22Rv1 (cell line): ENCODE results near the gene CENPP.
"Not testable (repeated sequence)": the region's sequence is repeated elsewhere in the genome, so short reads cannot be mapped to it uniquely, and the experiment has no call there.

Source experiments
- H3K27ac ChIP-seq: fragments of 450-650 bp; 2 replicates; pipeline ENCODE4 v1.5.1; 2017
- ZFX ChIP-seq: fragments of 450-650 bp; IDR thresholded peaks from 2 replicates; pipeline ENCODE4 v1.6.1; 2017; ENCODE audit warnings: antibody characterized with exemption, borderline replicate concordance
- TF ChIP-seq, protein P1 (sequence below): fragments of 450-650 bp; IDR thresholded peaks from 2 replicates; pipeline ENCODE4 v1.5.1; 2017; ENCODE audit warnings: mild to moderate bottlenecking

Gene CENPP

DNA sequence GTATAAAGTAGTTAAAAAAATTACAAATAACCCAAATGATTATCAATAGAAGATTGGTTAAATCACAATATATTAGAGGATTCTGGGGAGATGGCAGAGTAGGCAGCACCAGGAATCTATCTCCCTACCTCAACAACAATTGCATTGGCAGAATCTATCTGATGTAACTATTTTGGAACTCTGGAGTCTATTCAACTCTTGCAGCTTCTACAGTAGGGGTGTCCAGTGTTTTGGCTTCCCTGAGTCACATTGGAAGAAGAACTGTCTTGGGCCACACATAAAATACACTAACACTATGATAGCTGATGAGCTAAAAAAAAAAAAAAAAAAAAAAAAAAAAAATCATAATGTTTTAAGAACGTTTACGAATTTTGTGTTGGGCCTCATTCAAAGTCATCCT lies 239.2 kb downstream of the CENPP start:
- H3K27ac ChIP-seq = no peak overlapping the region
- TF ChIP-seq, protein P1, sequence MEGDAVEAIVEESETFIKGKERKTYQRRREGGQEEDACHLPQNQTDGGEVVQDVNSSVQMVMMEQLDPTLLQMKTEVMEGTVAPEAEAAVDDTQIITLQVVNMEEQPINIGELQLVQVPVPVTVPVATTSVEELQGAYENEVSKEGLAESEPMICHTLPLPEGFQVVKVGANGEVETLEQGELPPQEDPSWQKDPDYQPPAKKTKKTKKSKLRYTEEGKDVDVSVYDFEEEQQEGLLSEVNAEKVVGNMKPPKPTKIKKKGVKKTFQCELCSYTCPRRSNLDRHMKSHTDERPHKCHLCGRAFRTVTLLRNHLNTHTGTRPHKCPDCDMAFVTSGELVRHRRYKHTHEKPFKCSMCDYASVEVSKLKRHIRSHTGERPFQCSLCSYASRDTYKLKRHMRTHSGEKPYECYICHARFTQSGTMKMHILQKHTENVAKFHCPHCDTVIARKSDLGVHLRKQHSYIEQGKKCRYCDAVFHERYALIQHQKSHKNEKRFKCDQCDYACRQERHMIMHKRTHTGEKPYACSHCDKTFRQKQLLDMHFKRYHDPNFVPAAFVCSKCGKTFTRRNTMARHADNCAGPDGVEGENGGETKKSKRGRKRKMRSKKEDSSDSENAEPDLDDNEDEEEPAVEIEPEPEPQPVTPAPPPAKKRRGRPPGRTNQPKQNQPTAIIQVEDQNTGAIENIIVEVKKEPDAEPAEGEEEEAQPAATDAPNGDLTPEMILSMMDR = no peak
- TF ChIP-seq ZFX = no peak

DNA sequence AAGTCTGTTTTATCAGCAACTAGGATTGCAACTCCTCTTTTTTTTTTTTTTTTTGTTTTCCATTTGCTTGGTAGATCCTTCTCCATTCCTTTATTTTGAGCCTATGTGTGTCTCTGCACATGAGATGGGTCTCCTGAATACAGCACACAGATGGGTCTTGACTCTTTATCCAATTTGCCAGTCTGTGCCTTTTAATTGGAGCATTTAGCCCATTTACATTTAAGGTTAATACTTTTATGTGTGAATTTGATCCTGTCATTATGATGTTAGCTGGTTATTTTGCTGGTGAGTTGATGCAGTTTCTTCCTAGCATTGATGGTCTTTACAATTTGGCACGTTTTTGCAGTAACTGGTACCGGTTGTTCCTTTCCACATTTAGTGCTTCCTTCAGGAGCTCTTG lies 246.1 kb downstream of the CENPP start:
- H3K27ac ChIP-seq = not testable (repeated sequence)

DNA sequence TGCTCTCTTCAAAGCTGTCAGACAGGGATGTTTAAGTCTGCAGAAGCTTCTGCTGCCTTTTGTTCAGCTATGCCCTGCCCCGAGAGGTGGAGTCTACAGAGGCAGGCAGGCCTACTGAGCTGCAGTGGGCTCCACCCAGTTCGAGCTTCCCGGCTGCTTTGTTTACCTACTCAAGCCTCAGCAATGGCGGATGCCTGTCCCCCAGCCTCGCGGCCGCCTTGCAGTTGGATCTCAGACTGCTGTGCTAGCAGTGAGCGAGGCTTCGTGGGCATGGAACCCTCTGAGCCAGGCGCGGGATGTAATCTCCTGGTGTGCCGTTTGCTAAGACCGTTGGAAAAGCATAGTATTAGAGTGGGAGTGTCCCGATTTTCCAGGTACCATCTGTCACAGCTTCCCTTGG lies 247.9 kb downstream of the CENPP start:
- not testable (repeated sequence) for H3K27ac ChIP-seq

DNA sequence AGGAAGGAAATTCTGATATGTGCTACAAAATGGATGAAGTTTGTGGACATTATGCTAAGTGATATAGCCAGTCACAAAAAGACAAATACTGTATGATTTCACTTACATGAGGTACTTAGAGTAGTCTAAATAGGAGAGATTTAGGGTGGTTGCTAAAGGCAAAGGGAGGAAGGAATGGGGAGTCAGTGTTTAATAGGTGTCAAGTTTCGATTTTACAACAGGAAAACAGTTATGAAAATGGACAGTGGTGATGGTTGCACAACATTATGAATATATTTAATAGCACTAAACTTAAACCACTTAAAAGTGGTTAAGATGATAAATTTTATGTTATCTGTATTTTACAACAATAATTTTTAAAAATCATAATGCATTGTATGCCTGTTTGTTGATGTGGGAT lies 250.4 kb downstream of the CENPP start:
- H3K27ac ChIP-seq = no peak overlapping the region
- TF ChIP-seq, protein P1 = no peak
- no peak for TF ChIP-seq ZFX

DNA sequence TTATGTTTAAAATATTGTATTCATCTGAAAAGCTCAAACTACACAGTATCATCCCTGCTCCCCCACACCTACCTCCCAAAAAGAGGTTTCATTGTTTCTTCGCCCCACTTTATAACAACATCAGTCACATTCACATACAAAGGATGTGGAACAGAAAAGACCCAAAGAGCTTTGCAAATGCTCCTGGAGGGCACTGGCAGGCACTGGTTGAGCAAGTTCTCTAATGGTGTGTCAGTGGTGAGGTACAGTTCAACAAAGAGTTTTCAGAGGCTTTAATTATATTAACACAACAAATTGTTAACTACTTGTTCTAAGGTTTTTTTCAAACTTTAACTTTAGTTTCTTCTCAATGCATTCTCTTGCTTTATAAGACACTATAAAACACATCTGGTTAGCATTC lies 264.2 kb downstream of the CENPP start:
- no peak for TF ChIP-seq ZFX
- TF ChIP-seq, protein P1 = no peak
- H3K27ac ChIP-seq = no peak overlapping the region

DNA sequence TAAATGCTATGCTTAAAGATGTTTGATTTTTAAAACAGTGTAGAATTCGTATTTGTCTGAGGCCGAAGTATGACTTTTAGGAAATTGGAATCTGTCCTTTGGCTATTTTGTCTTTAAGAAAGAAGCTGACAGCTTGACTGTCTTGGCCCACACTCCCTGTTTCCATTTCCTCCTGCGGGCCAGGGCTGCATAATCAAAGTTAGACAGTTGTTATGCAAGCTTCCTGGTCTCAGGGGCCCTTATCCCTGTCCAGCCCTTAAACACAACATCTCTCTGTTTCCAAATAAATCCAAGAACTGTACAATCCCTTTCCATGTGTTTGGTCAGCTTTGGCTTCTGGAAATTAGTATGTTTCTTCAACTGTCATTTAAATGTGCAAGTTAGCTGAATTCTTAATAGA lies 264.6 kb downstream of the CENPP start:
- no peak overlapping the region for H3K27ac ChIP-seq
- TF ChIP-seq ZFX = no peak
- TF ChIP-seq, protein P1 = no peak

DNA sequence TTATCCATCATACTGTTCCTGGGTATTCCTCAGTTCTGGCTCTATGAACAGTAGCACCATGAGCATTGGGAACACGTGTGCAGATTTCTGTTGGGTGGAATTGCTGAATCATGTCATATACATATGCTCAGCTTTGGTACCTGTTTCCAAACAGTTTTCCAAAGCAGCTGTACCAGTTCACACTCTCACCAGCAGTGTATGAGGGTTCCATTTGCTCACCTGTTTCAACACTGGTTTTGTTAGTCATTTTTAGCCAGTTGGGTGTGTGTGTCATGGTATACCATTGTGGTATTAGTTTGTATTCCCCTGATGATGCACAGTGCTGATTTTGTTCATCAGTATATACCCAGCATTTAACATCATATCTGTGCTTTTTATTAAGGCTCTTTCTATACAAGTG lies 266.8 kb downstream of the CENPP start:
- TF ChIP-seq, protein P1 = no peak
- TF ChIP-seq ZFX = no peak
- no peak overlapping the region for H3K27ac ChIP-seq

DNA sequence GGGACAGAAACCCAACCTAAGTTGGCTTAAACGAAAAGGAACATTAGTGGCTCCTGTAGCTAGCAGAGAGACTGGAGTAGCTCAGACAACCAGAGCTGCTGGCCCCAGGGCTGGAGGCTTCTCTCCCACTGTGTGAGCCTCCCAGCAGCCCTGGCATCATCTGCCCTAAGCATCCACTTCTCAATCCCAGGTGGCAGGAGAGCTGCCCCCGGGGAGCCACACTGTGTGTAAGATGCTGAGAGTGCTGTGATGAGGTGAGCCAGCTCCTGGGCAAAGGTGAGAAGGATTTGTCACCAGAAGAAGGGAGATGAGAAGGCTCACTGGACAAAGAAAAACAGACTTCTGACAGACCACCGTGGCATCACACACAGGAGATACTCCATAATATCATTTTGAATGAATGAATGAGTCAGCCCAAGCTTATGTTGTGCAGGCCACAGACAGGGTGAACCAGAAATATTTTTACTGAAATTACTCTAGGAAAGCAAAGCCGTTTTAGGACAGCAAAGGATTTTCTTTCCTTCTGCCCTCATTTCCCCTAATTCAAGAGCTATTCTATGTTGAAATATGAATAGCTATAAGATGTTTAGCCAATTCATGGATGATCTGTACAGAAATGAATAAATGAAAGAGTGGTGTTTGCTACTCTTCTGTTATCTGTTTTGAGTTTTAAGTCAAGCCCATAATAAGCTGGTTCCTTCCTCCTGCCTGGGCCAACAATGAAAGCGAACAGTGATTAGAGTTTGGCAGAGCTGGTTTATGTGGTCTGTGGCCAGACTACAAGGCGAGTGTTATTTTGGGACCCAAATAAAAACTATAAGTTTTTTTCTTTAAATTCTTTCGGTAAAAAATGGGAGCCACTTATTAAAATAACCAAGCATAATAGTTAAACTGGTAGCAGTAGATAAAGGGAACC lies 267.5 kb downstream of the CENPP start:
- no peak overlapping the region for H3K27ac ChIP-seq
- TF ChIP-seq, protein P1 = no peak
- no peak for TF ChIP-seq ZFX

DNA sequence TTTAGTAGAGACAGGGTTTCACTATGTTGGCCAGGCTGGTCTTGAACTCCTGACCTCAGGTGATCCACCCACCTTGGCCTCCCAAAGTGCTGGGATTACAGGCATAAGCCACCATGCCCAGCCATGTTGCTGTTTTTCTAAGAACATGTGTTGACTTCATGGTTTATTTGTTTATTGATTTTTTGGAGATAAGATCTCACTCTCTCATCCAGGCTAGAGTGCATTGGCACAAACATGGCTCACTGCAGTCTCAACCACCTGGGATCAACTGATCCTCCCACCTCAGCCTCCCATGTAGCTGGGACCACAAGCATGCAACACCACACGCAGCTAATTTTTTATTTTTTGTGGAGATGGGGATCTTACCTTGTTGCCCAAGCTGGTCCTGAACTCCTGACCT lies 269.3 kb downstream of the CENPP start:
- H3K27ac ChIP-seq = not testable (repeated sequence)
